Measurements from ENCODE around the gene GOLGA3. TPM values are rescaled to one million over a fixed set of nuclear protein-coding genes. Genes with fewer than 3 reads are reported as not detected.

GOLGA3 gene
- total and polyA plus RNA-seq, 8 donors: 12.6 to 44.5 (median 30.2) TPM

- WGBS, 2 donors: 87 to 89% methylated on average over 21 of the region's 21 CpGs
- no peaks in the 10 kb centered on the region for H3K9me3 ChIP-seq
- FAIRE-seq (no peak), ATAC-seq (no peak), DNase-seq (no peak)
- intact Hi-C loops (cut with DNase I): no loop called here
- no peak for TF ChIP-seq CTCF (IDR thresholded peaks at IDR 0.05)
- peaks cover 0 to 47% (median 24%) of the 10 kb centered on the region in 3 donors for H3K36me3 ChIP-seq
- no peaks in the 10 kb centered on the region for H3K27me3 ChIP-seq
- H3K27ac ChIP-seq: no peak overlapping the region
- H3K4me3 ChIP-seq: no peak overlapping the region
- H3K4me1 ChIP-seq: no peaks in the 10 kb centered on the region
Measured at GRCh38 chr12:132842449-132843045, 13.9 kb upstream of the GOLGA3 start.

- ATAC-seq (no peak), FAIRE-seq (no peak), DNase-seq (no peak)
- intact Hi-C loops (cut with DNase I): no loop called here
- no peak for TF ChIP-seq CTCF (IDR thresholded peaks at IDR 0.05)
- Histone ChIP-seq H3K9me3 (no peaks in the 10 kb centered on the region), H3K4me3 (no peak overlapping the region), H3K36me3 (peaks cover 0 to 36% (median 24%) of the 10 kb centered on the region in 3 donors), H3K27me3 (no peaks in the 10 kb centered on the region), H3K27ac (no peak overlapping the region), H3K4me1 (no peaks in the 10 kb centered on the region)
- 97% methylated on average over 15 of the region's 15 CpGs for WGBS, 2 donors
Measured at GRCh38 chr12:132841151-132841550, 12.5 kb upstream of the GOLGA3 start.

GRCh38 chr12:132840536-132840935 is 11.9 kb upstream of the GOLGA3 start:
- intact Hi-C loops (cut with DNase I): no loop called here
- DNase-seq (no peak), ATAC-seq (no peak), FAIRE-seq (no peak)
- 92% methylated on average over 20 of the region's 20 CpGs for WGBS, 2 donors
- Histone ChIP-seq H3K4me1 (no peaks in the 10 kb centered on the region), H3K4me3 (no peak overlapping the region), H3K27me3 (no peaks in the 10 kb centered on the region), H3K27ac (no peak overlapping the region), H3K9me3 (no peaks in the 10 kb centered on the region), H3K36me3 (peaks cover 0 to 36% (median 24%) of the 10 kb centered on the region in 3 donors)
- TF ChIP-seq CTCF (IDR thresholded peaks at IDR 0.05): no peak

DNA sequence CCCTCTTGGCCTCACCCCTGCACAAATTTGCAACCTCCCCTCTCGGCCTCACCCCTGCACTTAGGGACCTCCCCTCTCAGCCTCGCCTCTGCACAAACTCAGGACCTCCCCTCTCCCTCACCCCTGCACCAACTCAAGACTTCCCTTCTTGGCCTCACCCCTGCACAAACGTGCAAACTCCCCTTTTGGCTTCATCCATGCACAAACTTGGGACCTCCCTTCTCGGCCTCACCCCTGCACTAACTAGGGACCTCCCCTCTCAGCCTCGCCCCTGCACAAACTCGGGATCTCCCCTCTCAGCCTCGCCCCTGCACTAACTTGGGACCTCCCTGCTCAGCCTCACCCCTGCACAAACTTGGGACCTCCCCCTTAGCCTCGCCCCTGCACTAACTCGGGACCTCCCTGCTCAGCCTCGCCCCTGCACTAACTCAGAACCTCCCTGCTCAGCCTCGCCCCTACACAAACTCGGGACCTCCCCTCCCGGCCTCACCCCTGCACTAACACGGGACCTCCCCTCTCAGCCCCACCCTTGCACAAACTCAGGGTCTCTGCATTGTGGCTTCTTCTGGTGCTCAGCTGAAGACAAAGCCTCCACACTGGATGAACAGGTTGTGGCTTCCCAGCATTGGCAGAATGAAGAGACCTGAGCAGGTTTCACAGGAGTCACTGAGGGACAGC is 11.0 kb upstream of the GOLGA3 start:
- TF ChIP-seq CTCF (IDR thresholded peaks at IDR 0.05): no peak
- H3K27me3 ChIP-seq: no peaks in the 10 kb centered on the region
- no peak overlapping the region for H3K4me3 ChIP-seq
- FAIRE-seq (no peak), DNase-seq (no peak), ATAC-seq (no peak)
- no peak overlapping the region for H3K27ac ChIP-seq
- WGBS, 2 donors: 89 to 92% methylated on average over 14 of the region's 14 CpGs
- intact Hi-C loops (cut with DNase I): no loop called here
- no peaks in the 10 kb centered on the region for H3K4me1 ChIP-seq
- H3K9me3 ChIP-seq: no peaks in the 10 kb centered on the region
- H3K36me3 ChIP-seq: peaks cover 0 to 36% (median 24%) of the 10 kb centered on the region in 3 donors

All from pancreas (tissue), 10 donors.